Panc1 (cell line): ENCODE results near the gene DNAJC27.

Source experiments
- CTCF ChIP-seq: fragments of 450-650 bp; IDR thresholded peaks from 2 replicates; pipeline ENCODE4 v1.5.1; 2017; ENCODE audit warnings: mild to moderate bottlenecking
- POLR2AphosphoS5 ChIP-seq: IDR thresholded peaks from 2 replicates; pipeline ENCODE4 v1.6.1; 2012; ENCODE audit warnings: mild to moderate bottlenecking, low read depth, low read length, moderate library complexity

GRCh38 chr2:24898122-24899109 is 73.3 kb downstream of the DNAJC27 start:
- TF ChIP-seq CTCF (no peak), POLR2AphosphoS5 (no peak)
